ENCODE data around the gene MRPS11. TPM values are rescaled to one million over a fixed set of nuclear protein-coding genes. Genes with fewer than 3 reads are reported as not detected.

MRPS11 gene
- total and polyA plus RNA-seq, 2 of the 8 experiments (the other 6 are each of a cell fraction or from before 2014, with no cell fraction given) = 41.4 to 59.2 TPM

GRCh38 chr15:88476635-88477060 is 9.1 kb downstream of the MRPS11 start:
- Histone ChIP-seq H3K4ac (replicated peaks; ENCODE audit: insufficient read length, low read depth, low read length) (no peak overlapping the region), H4K8ac (ENCODE audit: extremely low read depth, insufficient read depth, low read length) (no peak overlapping the region), H3K79me1 (ENCODE audit: low read depth, low read length) (no peaks in the 10 kb centered on the region; the same call in 1 of the 2 replicates), H3K9ac (replicated peaks in 1 of 4; ENCODE audit: extremely low read depth in 1 of 4, low read depth in 3 of 4, low read length in 3 of 4) (no peak overlapping the region), H3K14ac (ENCODE audit: insufficient read length) (no peak overlapping the region), H4K5ac (ENCODE audit: insufficient read length, low read depth, low read length) (no peak overlapping the region), H3K4me2 (ENCODE audit: insufficient read depth in 1 of 2, low read depth in 2 of 2, low read length in 2 of 2) (no peak overlapping the region), H3K79me2 (ENCODE audit: control insufficient read depth in 1 of 2, insufficient read depth in 2 of 2, low read length in 2 of 2) (no peaks in the 10 kb centered on the region), H3K27me3 (replicated peaks in 1 of 4; ENCODE audit: control insufficient read depth in 3 of 4, extremely low read depth in 1 of 4, insufficient read depth in 3 of 4, low read length in 3 of 4) (no peaks in the 10 kb centered on the region), H3K4me1 (replicated peaks in 1 of 4; ENCODE audit: control insufficient read depth in 3 of 4, insufficient read depth in 4 of 4, low read length in 3 of 4) (no peaks in the 10 kb centered on the region), H3K18ac (ENCODE audit: extremely low read depth, low read length) (no peak overlapping the region), H2AFZ (ENCODE audit: low read length) (no peak overlapping the region), H2BK20ac (ENCODE audit: low read length) (no peak overlapping the region), H3K23me2 (ENCODE audit: low read depth, low read length) (no peaks in the 10 kb centered on the region), H4K91ac (replicated peaks; ENCODE audit: insufficient read length, low read length) (no peak overlapping the region), H4K20me1 (replicated peaks in 1 of 2; ENCODE audit: control insufficient read depth in 1 of 2, insufficient read depth in 2 of 2, low read length in 2 of 2) (peaks cover 2 to 7% of the 10 kb centered on the region in 2 experiments), H3K36me3 (ENCODE audit: control insufficient read depth in 2 of 4, insufficient read depth in 4 of 4, low read length in 3 of 4) (peaks cover 2 to 21% (median 16%) of the 10 kb centered on the region in 4 experiments; a peak in 6 of 8 replicates), H3K9me3 (ENCODE audit: insufficient read depth in 2 of 2, low read depth in 1 of 2, low read length in 1 of 2) (no peaks in the 10 kb centered on the region), H3K4me3 (ENCODE audit: extremely low read depth in 1 of 4, insufficient read depth in 2 of 4, low read depth in 3 of 4, low read length in 4 of 4) (no peak overlapping the region), H3K27ac (ENCODE audit: low read depth, low read length) (no peak overlapping the region), H2BK5ac (ENCODE audit: low read depth, low read length) (no peak overlapping the region; the same call in 1 of the 2 replicates), H3K56ac (replicated peaks; ENCODE audit: insufficient read length, low read depth, low read length) (no peak overlapping the region), H2BK120ac (replicated peaks; ENCODE audit: low read depth, low read length) (no peak overlapping the region), H2BK12ac (ENCODE audit: low read depth, low read length) (no peak overlapping the region), H2AK5ac (ENCODE audit: low read depth, low read length) (no peak overlapping the region), H3K23ac (ENCODE audit: insufficient read length) (no peak overlapping the region), H2BK15ac (ENCODE audit: low read length) (0 out of 2 replicates have a peak overlapping the region, but pooled peaks have one; percentile 61)
- POLR2A ChIA-PET (ENCODE audit: partially characterized antibody) = interaction anchor here (4.4 kb wide), 1 partner anchor 9 kb away, joined by 25 read pairs; the partner anchor contains the start of genes MRPL46 and MRPS11
- DNase-seq (ENCODE audit: low read depth in 1 of 2, low spot score in 2 of 2) (no peak), FAIRE-seq (peak; percentile 90)
- CTCF ChIA-PET (ENCODE audit: partially characterized antibody) = interaction anchor here (0.5 to 5.2 kb wide), 21 partner anchors 10 to 358 kb away, joined by 3 to 32 read pairs (median 4); partner anchors contain the start of gene ISG20
- 67% methylated on average over 8 of the region's 8 CpGs; no CpG with 5 or more reads in 1 of the 2 experiments for WGBS, 2 experiments (ENCODE audit: extremely low coverage in 1 of 2, insufficient coverage in 1 of 2, insufficient read length in 1 of 2, insufficient replicate concordance in 2 of 2, low coverage in 1 of 2, low lambda C conversion rate in 2 of 2, missing lambda C conversion rate in 1 of 2)
- TF ChIP-seq MAFK (IDR thresholded peaks at IDR 0.05; ENCODE audit: low read depth, low read length) (no peak), EGR1 (IDR thresholded peaks at IDR 0.05; ENCODE audit: borderline replicate concordance, low read depth, low read length) (no peak), RAD21 (IDR thresholded peaks at IDR 0.05 in 1 of 2, conservative IDR thresholded peaks at IDR 0.05 in 1 of 2; ENCODE audit: low read depth in 2 of 2, low read length in 2 of 2) (peak; percentile 90 to 92), ATF2 (IDR thresholded peaks at IDR 0.05; ENCODE audit: low read length) (no peak), HDAC6 (IDR thresholded peaks at IDR 0.05; ENCODE audit: low read depth, low read length) (no peak), POU5F1 (IDR thresholded peaks at IDR 0.05; ENCODE audit: low read depth, low read length) (no peak), NRF1 (IDR thresholded peaks at IDR 0.05; ENCODE audit: low read depth, low read length) (no peak), KDM5A (IDR thresholded peaks at IDR 0.05; ENCODE audit: low read length) (no peak), SP4 (IDR thresholded peaks at IDR 0.05; ENCODE audit: low read length) (no peak), SP2 (IDR thresholded peaks at IDR 0.05; ENCODE audit: low read length) (no peak)
- TF ChIP-seq, protein P1, sequence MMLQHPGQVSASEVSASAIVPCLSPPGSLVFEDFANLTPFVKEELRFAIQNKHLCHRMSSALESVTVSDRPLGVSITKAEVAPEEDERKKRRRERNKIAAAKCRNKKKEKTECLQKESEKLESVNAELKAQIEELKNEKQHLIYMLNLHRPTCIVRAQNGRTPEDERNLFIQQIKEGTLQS (IDR thresholded peaks at IDR 0.05; ENCODE audit: insufficient read depth, low read depth, low read length) = 0 out of 2 replicates have a peak, but pooled peaks have one; percentile 32

Data from H1 (cell line).